GM19240 (cell line): Measurements from ENCODE around the gene MRPL39.

ENCODE experiments used
- DNase-seq: peaks from one replicate; pipeline ENCODE4 v3.0.0; 2011; ENCODE audit warnings: low spot score; ENCODE audit not compliant: insufficient read length

MRPL39 gene

GRCh38 chr21:25569084-25569483 lies 38.2 kb downstream of the MRPL39 start:
- no peak for DNase-seq

DNA sequence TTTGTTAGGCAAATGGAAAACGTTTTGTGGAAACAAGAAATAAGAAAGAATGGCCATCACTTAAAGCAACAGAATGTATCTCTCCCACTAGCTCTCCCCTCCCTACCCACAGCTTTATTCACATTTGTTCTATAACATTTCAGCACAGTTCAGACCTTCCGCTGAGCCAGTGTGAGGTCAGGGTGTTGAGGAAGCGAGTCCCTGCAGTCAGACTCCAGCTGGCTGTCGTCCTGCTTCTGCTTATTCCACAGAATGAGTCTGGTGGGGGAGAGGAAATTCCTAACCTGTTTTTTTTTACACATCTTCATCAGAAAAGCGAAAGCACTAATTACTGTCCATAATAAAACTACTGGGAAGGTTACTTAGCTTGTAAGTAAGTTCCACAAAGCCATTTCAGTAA lies 39.0 kb downstream of the MRPL39 start:
- DNase-seq, result no peak

DNA sequence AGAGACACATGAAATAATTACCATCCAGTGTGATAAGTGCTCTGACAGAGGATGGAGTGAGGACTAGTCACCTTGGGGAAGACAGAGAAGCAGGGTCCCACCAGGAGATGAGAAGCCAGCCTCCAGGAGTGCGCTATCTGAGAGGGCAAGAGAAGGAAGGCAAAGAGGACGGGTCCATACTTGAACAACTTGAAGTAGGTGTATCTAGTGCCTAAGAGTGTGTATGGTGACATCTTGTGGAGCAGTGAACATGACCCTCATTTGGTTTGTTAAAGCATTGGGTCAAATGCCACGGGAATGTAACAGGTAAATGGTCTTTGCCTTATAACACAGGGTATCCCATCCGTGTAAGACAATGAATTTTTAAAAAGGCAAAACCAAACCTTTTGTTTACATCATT lies 39.8 kb downstream of the MRPL39 start:
- DNase-seq, result no peak

DNA sequence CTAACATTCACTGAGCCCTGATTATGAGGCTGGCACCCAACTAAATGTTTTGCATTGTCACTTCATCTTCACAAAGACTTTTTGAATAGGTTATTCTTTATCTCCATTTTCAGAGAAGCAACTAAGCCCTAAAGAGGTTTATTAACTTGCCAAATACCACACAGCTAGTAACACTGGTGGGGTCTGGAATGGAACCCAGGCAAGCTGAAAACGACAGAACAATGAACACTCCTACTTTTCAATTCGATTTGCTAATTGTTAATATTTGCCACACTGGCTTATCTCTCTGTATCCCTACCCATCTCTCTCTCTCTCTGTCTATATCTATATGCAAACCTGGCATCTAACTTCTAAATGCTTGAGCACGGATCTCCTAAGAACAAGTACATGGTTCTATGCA lies 40.6 kb downstream of the MRPL39 start:
- DNase-seq, result no peak

- no peak for DNase-seq
These were observed 41.7 kb downstream of the MRPL39 start for GRCh38 chr21:25565272-25566211.

DNA sequence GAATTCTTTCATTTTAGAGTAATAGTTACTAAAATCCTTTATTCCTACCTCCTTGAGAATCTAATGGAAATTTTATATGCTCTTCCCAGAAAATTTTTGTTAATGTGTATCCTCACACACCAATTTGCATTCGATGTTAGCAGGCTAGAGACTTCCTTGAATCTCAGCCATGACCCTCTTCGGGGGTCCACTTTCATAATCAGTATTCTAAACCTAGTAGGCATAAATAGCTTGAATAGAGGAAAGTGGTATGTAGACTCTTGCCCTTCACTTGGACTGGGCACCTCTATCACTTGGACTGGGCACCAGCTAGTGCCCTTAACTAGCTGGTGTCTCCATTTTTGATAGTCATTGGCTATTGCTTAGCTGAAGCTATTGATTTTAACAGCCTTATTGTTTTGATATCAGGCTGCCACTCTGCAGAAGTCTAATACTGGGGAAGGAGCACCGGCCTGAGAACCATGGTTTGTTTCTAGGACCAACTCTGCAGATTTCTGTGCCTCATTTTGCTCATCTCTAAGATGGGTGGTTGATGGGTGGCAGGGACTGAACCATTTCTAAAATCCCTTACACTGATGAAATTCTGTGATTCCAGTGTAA lies 42.8 kb downstream of the MRPL39 start:
- DNase-seq, result no peak

DNA sequence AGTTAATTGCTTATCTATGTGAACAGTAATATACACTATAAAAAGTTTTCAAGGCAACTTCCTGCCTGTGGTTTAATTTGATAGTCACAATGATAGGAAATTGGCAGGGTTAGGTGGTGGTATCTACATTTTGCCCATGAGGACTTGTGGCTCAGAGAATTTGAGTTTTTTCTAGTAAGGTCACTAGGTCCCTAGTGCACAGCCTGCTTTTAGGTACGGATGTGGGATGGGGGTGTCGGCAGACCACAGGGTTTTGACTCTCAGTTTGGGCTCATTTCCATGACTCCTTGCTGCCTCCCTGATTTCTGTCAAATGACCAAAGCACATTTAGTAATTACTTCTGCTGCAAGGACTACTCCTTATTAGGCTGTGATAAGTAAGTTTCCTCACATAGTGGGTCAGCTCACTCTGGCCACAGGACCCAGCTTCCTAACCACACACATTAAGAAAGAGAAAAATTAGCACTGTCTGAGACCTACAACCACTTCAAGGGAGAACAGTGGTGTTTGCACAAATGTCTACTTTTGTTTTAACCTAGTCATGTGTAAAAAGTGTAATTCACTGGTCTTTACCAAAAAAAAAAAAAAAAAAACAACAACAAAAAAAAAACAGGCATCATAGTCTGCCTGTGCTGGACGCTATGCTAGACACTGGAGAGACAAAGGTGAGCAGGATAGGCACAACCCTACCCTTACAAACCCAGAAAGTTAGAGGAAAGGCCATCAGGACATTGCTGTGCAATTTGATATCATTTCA lies 43.7 kb downstream of the MRPL39 start:
- no peak for DNase-seq

GRCh38 chr21:25562660-25563059 lies 44.6 kb downstream of the MRPL39 start:
- no peak for DNase-seq

GRCh38 chr21:25561668-25562641 lies 45.3 kb downstream of the MRPL39 start:
- DNase-seq, result peak; percentile 19

DNA sequence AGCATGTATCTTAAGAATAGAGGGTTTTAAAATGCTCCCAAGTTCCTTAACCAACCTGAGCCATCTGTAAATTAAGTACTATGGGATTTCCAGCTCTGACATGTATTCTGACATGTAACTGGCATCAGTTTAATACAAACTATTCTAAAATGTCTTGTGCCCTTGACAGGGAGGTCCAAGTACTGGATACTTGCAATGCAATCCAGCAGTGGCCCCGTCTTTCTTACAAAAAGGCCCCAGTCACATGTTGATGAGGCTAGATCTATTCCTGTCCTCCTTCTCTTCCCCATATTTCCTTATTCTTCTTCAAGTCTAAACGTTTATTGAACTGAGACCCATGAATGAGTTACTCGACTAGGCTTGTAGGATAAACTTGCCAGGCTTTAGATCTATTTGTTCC lies 46.4 kb downstream of the MRPL39 start:
- no peak for DNase-seq

GRCh38 chr21:25560271-25560685 lies 47.0 kb downstream of the MRPL39 start:
- DNase-seq, result no peak

- DNase-seq, result no peak
These were observed 47.5 kb downstream of the MRPL39 start for GRCh38 chr21:25559746-25560145.

GRCh38 chr21:25558123-25558522 lies 49.2 kb downstream of the MRPL39 start:
- DNase-seq, result no peak

DNA sequence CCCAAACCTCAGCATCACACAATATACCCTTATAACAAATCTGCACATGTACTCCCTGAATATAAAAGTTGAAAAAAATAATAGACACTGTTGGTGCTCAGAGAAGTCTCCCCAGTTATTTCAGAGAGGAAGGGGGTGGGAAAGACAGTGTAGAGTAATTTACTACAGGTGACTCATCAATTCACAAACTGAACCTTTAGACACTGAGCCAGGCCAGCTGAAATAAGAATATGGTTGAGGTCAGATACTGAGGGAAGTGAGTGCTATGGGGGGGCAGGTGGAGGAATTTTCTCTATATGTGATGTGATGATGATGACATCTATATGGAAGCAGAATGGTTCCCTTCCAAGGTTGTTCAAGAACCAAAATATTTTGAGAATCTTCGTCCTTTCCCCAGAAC lies 50.1 kb downstream of the MRPL39 start:
- no peak for DNase-seq

DNA sequence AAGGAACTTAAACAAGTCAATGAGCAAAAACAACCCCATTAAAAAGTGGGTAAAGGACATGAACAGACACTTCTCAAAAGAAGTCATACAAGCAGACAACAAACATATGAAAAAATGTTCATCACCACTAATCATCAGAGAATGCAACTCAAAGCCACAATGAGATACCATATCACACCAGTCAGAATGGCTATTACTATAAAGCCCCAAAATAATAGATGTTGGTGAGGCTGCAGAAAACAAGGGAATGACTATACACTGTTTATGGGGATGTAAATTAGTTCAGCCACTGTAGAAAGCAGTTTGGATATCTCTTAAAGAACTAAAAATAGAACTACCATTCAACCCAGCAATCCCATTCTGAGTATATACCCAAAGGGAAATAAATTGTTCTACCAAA lies 51.2 kb downstream of the MRPL39 start:
- DNase-seq, result no peak

- no peak for DNase-seq
These were observed 51.8 kb downstream of the MRPL39 start for GRCh38 chr21:25555492-25555891.

DNA sequence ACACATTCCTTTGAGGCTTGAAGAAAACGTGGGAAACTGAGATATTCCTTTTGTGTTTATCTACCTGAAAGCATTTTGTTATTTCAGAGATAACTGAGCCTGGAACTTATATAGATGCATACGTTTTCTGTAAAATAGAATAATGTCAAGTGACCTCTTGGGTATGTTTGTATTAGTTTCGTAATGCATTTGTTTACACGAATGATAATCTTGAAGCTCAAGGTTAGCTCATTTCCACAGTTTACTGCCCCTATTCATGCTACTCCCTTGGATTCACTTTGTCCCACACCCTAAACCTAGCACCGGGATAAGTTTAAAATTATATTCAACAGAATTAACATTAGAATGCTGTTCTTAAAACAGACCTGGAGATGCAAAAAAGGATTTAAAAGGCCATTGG lies 54.4 kb downstream of the MRPL39 start:
- DNase-seq, result no peak

GRCh38 chr21:25551569-25551968 lies 55.7 kb downstream of the MRPL39 start:
- no peak for DNase-seq

DNA sequence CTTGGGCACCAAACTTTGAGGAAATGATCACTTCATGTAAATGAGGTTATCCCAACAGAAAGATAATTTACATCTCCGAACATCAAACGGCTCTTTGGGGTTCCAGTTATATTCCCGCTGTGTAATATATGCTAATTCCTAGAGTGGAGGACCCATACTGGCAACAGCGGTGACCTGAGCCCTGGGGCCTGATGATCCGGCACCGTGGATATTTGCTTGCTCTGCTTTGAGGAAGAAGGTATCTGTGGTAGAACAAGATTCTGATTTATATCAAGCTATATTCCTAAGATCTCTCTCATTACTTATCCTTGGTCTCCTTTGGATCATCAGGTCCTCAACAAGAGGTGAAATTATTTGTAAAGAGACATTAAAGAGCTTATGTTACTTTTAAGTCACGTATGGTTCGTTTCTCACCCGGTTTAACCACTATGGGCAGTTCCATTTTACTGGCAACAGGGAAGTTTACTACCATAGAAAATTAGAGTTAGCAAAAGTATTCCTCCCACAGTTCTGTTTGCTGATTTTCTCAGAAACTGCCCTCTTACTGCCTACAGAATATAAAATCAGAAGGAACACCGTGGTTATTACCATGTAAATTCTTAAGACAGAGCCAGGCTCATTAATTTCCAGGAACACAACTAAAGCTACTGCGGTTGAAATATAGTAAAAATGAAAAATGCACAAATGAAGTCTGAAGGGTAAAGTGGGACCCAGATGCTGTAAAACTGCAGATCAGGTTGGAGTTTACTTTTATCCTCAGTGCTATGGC lies 56.7 kb downstream of the MRPL39 start:
- no peak for DNase-seq

- DNase-seq, result no peak
These were observed 66.2 kb downstream of the MRPL39 start for GRCh38 chr21:25541042-25541441.
